ENCODE measurements around the gene TOE1.
"Not testable (repeated sequence)": the region's sequence is repeated elsewhere in the genome, so short reads cannot be mapped to it uniquely, and the experiment has no call there.

DNA sequence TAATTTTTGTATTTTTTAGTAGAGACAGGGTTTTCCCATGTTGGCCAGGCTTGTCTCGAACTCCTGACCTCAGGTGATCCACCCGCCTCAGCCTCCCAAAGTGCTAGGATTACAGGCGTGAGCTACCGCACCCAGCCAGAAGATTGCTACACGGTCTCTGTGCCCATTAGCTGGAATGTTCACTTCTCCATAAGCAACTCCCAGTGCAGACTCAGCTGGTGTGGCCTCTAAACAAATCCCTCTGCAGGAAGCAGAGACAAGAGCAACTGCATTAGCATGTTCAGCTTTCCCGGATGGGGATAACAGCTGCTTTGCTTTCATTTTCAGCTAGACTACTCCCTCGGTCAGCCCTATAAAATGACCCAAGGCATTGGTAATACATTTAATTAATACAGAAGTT is 21.0 kb downstream of the TOE1 start:
- TF ChIP-seq, protein P1, sequence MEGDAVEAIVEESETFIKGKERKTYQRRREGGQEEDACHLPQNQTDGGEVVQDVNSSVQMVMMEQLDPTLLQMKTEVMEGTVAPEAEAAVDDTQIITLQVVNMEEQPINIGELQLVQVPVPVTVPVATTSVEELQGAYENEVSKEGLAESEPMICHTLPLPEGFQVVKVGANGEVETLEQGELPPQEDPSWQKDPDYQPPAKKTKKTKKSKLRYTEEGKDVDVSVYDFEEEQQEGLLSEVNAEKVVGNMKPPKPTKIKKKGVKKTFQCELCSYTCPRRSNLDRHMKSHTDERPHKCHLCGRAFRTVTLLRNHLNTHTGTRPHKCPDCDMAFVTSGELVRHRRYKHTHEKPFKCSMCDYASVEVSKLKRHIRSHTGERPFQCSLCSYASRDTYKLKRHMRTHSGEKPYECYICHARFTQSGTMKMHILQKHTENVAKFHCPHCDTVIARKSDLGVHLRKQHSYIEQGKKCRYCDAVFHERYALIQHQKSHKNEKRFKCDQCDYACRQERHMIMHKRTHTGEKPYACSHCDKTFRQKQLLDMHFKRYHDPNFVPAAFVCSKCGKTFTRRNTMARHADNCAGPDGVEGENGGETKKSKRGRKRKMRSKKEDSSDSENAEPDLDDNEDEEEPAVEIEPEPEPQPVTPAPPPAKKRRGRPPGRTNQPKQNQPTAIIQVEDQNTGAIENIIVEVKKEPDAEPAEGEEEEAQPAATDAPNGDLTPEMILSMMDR (IDR thresholded peaks at IDR 0.05; ENCODE audit: low read depth, low read length), result not testable (repeated sequence)
- TF ChIP-seq EZH2phosphoT487 (IDR thresholded peaks at IDR 0.05; ENCODE audit: low read depth), result not testable (repeated sequence)

Measured in OCI-LY3 (cell line).